Tibial artery (tissue), 4 donors: ENCODE results near the gene CD69.

Source experiments
- DNase-seq, 2 donors: peaks; one replicate each; pipeline ENCODE4 v3.0.0-alpha.2; 2019
- H3K27ac ChIP-seq, 2 donors: fragments of 200-600 bp; sonication (generic) in 1 of 2; 1 replicate in 1 of 2; 2 replicates in 1 of 2; pipeline ENCODE4 v1.5.1; 2018 to 2019; ENCODE audit warnings: mild to moderate bottlenecking in 1 of 2
- H3K27me3 ChIP-seq, 2 donors: fragments of 200-600 bp; sonication (generic) in 1 of 2; one replicate each; pipeline versions ENCODE4 v1.5.1 to v1.6.0; 2016 to 2019
- H3K36me3 ChIP-seq, 3 donors: fragments of 200-600 bp; sonication (generic) in 2 of 3; one replicate each; pipeline ENCODE4 v1.5.1; 2016 to 2019; ENCODE audit warnings: mild to moderate bottlenecking in 2 of 3
- H3K4me1 ChIP-seq, 4 donors: fragments of 200-600 bp; sonication (generic) in 2 of 4; 1 replicate in 3 of 4; 2 replicates in 1 of 4; pipeline ENCODE4 v1.5.1; 2016 to 2019
- H3K4me3 ChIP-seq, 2 donors: fragments of 200-600 bp; sonication (generic) in 1 of 2; 1 replicate in 1 of 2; 2 replicates in 1 of 2; pipeline ENCODE4 v1.5.1; 2018 to 2019; ENCODE audit warnings: mild to moderate bottlenecking in 2 of 2
- H3K9me3 ChIP-seq, 3 donors: fragments of 200-600 bp; sonication (generic) in 1 of 3; one replicate each; pipeline ENCODE4 v1.5.1; 2016 to 2019
- intact Hi-C: fragments of 100-400 bp; cut with DNase I; formaldehyde crosslinking; loops from one replicate; pipeline ENCODE4 v1.15.0; 2023; ENCODE audit warnings: low total_unique reads
- TF ChIP-seq, protein P1 (sequence below), 2 experiments: fragments of 200-600 bp in 1 of 2; fragments of 450-650 bp in 1 of 2; IDR thresholded peaks; one replicate each; pipeline ENCODE4 v1.5.1; 2017 to 2019; ENCODE audit warnings: antibody characterized with exemption in 2 of 2, mild to moderate bottlenecking in 1 of 2, moderate library complexity in 1 of 2

The CD69 gene

GRCh38 chr12:9760120-9760519 is 581 bp downstream of the CD69 start:
- peaks cover 0 to 2% of the 10 kb centered on the region in 2 donors for H3K27me3 ChIP-seq
- TF ChIP-seq, protein P1, sequence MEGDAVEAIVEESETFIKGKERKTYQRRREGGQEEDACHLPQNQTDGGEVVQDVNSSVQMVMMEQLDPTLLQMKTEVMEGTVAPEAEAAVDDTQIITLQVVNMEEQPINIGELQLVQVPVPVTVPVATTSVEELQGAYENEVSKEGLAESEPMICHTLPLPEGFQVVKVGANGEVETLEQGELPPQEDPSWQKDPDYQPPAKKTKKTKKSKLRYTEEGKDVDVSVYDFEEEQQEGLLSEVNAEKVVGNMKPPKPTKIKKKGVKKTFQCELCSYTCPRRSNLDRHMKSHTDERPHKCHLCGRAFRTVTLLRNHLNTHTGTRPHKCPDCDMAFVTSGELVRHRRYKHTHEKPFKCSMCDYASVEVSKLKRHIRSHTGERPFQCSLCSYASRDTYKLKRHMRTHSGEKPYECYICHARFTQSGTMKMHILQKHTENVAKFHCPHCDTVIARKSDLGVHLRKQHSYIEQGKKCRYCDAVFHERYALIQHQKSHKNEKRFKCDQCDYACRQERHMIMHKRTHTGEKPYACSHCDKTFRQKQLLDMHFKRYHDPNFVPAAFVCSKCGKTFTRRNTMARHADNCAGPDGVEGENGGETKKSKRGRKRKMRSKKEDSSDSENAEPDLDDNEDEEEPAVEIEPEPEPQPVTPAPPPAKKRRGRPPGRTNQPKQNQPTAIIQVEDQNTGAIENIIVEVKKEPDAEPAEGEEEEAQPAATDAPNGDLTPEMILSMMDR (IDR thresholded peaks at IDR 0.05), result no peak
- no peak overlapping the region for H3K4me3 ChIP-seq
- H3K36me3 ChIP-seq, result no peaks in the 10 kb centered on the region
- intact Hi-C loops, result no loop called here
- no peaks in the 10 kb centered on the region for H3K9me3 ChIP-seq
- no peak for DNase-seq
- H3K4me1 ChIP-seq, result no peaks in the 10 kb centered on the region
- H3K27ac ChIP-seq, result no peak overlapping the region

- Histone ChIP-seq H3K36me3 (no peaks in the 10 kb centered on the region), H3K4me1 (no peaks in the 10 kb centered on the region), H3K9me3 (no peaks in the 10 kb centered on the region), H3K4me3 (no peak overlapping the region), H3K27me3 (peaks cover 0 to 6% of the 10 kb centered on the region in 2 donors), H3K27ac (no peak overlapping the region)
- no peak for DNase-seq
- intact Hi-C loops, result no loop called here
- TF ChIP-seq, protein P1 (IDR thresholded peaks at IDR 0.05), result no peak
These were observed 1.0 kb downstream of the CD69 start for GRCh38 chr12:9759694-9760093.

GRCh38 chr12:9758119-9758518 is 2.6 kb downstream of the CD69 start:
- TF ChIP-seq, protein P1 (IDR thresholded peaks at IDR 0.05), result no peak
- Histone ChIP-seq H3K36me3 (no peaks in the 10 kb centered on the region), H3K27ac (no peak overlapping the region), H3K27me3 (peaks cover 0 to 7% of the 10 kb centered on the region in 2 donors), H3K4me1 (no peaks in the 10 kb centered on the region), H3K9me3 (no peaks in the 10 kb centered on the region), H3K4me3 (peak overlapping the region; percentile 4 to 10)
- no peak for DNase-seq
- intact Hi-C loops, result no loop called here

- no peaks in the 10 kb centered on the region for H3K4me1 ChIP-seq
- TF ChIP-seq, protein P1 (IDR thresholded peaks at IDR 0.05), result no peak
- no peak for DNase-seq
- no peak overlapping the region for H3K27ac ChIP-seq
- H3K9me3 ChIP-seq, result no peaks in the 10 kb centered on the region
- H3K27me3 ChIP-seq, result peaks cover 0 to 7% of the 10 kb centered on the region in 2 donors
- no peak overlapping the region for H3K4me3 ChIP-seq
- H3K36me3 ChIP-seq, result no peaks in the 10 kb centered on the region
- intact Hi-C loops, result no loop called here
These were observed 3.2 kb downstream of the CD69 start for GRCh38 chr12:9757433-9758025.

DNA sequence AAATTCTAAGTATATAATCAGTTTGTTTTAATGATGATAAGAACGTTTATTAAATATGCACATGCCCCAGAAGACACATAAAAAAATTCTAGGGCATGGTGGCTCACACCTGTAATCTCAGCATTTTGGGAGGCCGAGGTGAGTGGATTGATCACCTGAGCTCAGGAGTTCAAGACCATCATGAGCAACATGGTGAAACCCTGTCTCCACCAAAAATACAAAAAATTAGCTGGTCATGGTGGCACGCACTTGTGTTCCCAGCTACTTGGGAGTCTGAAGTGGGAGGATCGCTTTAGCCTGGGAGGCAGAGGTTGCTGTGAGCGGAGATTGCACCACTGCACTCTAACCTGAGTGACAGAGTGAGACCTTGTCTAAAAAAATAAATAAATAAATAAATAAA is 4.0 kb downstream of the CD69 start:
- Histone ChIP-seq H3K4me1 (no peaks in the 10 kb centered on the region), H3K27me3 (peaks cover 0 to 7% of the 10 kb centered on the region in 2 donors), H3K4me3 (no peak overlapping the region), H3K36me3 (no peaks in the 10 kb centered on the region), H3K27ac (no peak overlapping the region), H3K9me3 (no peaks in the 10 kb centered on the region)
- intact Hi-C loops, result no loop called here
- TF ChIP-seq, protein P1 (IDR thresholded peaks at IDR 0.05), result no peak
- DNase-seq, result no peak

- Histone ChIP-seq H3K36me3 (no peaks in the 10 kb centered on the region), H3K4me1 (peaks cover 0 to 2% (median 0%) of the 10 kb centered on the region in 4 donors), H3K27ac (no peak overlapping the region), H3K9me3 (no peaks in the 10 kb centered on the region), H3K4me3 (no peak overlapping the region), H3K27me3 (peaks cover 0 to 7% of the 10 kb centered on the region in 2 donors)
- TF ChIP-seq, protein P1 (IDR thresholded peaks at IDR 0.05), result no peak
- intact Hi-C loops, result no loop called here
- no peak for DNase-seq
These were observed 4.5 kb downstream of the CD69 start for GRCh38 chr12:9756170-9756569.
